ENCODE measurements around the gene NIPAL3.
A peak's percentile ranks its signal among the peaks of the same experiment; 100 is the strongest.

Gene NIPAL3

GRCh38 chr1:24501371-24502064 lies 85.9 kb downstream of the NIPAL3 start:
- peak; percentile 57 for DNase-seq
- Histone ChIP-seq H3K4me1 (ENCODE audit: control insufficient read depth, low read depth, low read length) (peaks cover 10% of the 10 kb centered on the region), H3K9ac (ENCODE audit: low read length) (peak overlapping the region; percentile 86), H3K36me3 (ENCODE audit: control insufficient read depth, insufficient read depth, low read length) (no peaks in the 10 kb centered on the region), H3K79me1 (ENCODE audit: low read length) (peaks cover 2% of the 10 kb centered on the region), H4K8ac (ENCODE audit: low read depth, low read length) (no peak overlapping the region), H3K4ac (ENCODE audit: low read depth, low read length) (no peak overlapping the region), H3K23ac (ENCODE audit: low read length) (peak overlapping the region; percentile 99), H3K4me3 (ENCODE audit: low read length) (peak overlapping the region; percentile 79), H2AK5ac (ENCODE audit: low read length) (peak overlapping the region; percentile 81), H2BK5ac (ENCODE audit: low read length) (peak overlapping the region; percentile 57), H3K79me2 (ENCODE audit: control insufficient read depth, insufficient read depth, low read length) (no peaks in the 10 kb centered on the region), H3K18ac (ENCODE audit: low read length) (no peak overlapping the region), H2BK120ac (ENCODE audit: low read depth, low read length) (no peak overlapping the region), H3K27ac (ENCODE audit: low read depth, low read length) (no peak overlapping the region), H2BK15ac (replicated peaks; ENCODE audit: low read depth) (no peak overlapping the region), H4K5ac (ENCODE audit: low read length) (peak overlapping the region; percentile 68), H3K27me3 (ENCODE audit: insufficient read depth, low read length, poor library complexity) (no peaks in the 10 kb centered on the region), H3K4me2 (ENCODE audit: low read length) (peak overlapping the region; percentile 76), H3K56ac (ENCODE audit: low read length) (peak overlapping the region; percentile 95)
- WGBS (ENCODE audit: extremely low coverage, insufficient coverage, low lambda C conversion rate) = no CpG with 5 or more reads among the region's 16 CpGs

GRCh38 chr1:24502065-24502708 lies 86.6 kb downstream of the NIPAL3 start:
- Histone ChIP-seq H3K18ac (ENCODE audit: low read length) (peak overlapping the region; percentile 95), H3K56ac (ENCODE audit: low read length) (peak overlapping the region; percentile 95), H3K4me3 (ENCODE audit: low read length) (peak overlapping the region; percentile 79), H3K4me2 (ENCODE audit: low read length) (peak overlapping the region; percentile 76), H3K79me1 (ENCODE audit: low read length) (peaks cover 2% of the 10 kb centered on the region), H3K4ac (ENCODE audit: low read depth, low read length) (peak overlapping the region; percentile 92), H2BK5ac (ENCODE audit: low read length) (peak overlapping the region; percentile 57), H3K4me1 (ENCODE audit: control insufficient read depth, low read depth, low read length) (peaks cover 13% of the 10 kb centered on the region), H2BK120ac (ENCODE audit: low read depth, low read length) (peak overlapping the region; percentile 47), H2AK5ac (ENCODE audit: low read length) (peak overlapping the region; percentile 81), H3K23ac (ENCODE audit: low read length) (peak overlapping the region; percentile 90), H3K27me3 (ENCODE audit: insufficient read depth, low read length, poor library complexity) (no peaks in the 10 kb centered on the region), H3K9ac (ENCODE audit: low read length) (peak overlapping the region; percentile 86), H3K36me3 (ENCODE audit: control insufficient read depth, insufficient read depth, low read length) (no peaks in the 10 kb centered on the region), H4K8ac (ENCODE audit: low read depth, low read length) (peak overlapping the region; percentile 87), H3K27ac (ENCODE audit: low read depth, low read length) (peak overlapping the region; percentile 74), H2BK15ac (replicated peaks; ENCODE audit: low read depth) (no peak overlapping the region), H3K79me2 (ENCODE audit: control insufficient read depth, insufficient read depth, low read length) (no peaks in the 10 kb centered on the region), H4K5ac (ENCODE audit: low read length) (peak overlapping the region; percentile 68)
- DNase-seq = peak; percentile 68
- WGBS (ENCODE audit: extremely low coverage, insufficient coverage, low lambda C conversion rate) = no CpG with 5 or more reads among the region's 39 CpGs

- Histone ChIP-seq H2BK120ac (ENCODE audit: low read depth, low read length) (peak within 1 kb of the TSS; percentile 47), H2BK5ac (ENCODE audit: low read length) (peak within 1 kb of the TSS; percentile 57), H3K27ac (ENCODE audit: low read depth, low read length) (peak within 1 kb of the TSS; percentile 74), H4K8ac (ENCODE audit: low read depth, low read length) (peak within 1 kb of the TSS; percentile 87), H3K27me3 (ENCODE audit: insufficient read depth, low read length, poor library complexity) (no peaks in the 10 kb centered on the region), H3K36me3 (ENCODE audit: control insufficient read depth, insufficient read depth, low read length) (no peaks in the 10 kb centered on the region), H3K4me3 (ENCODE audit: low read length) (peak within 1 kb of the TSS; percentile 79), H3K4ac (ENCODE audit: low read depth, low read length) (peak within 1 kb of the TSS; percentile 92), H4K5ac (ENCODE audit: low read length) (peak within 1 kb of the TSS; percentile 68), H3K18ac (ENCODE audit: low read length) (peak within 1 kb of the TSS; percentile 95), H3K79me2 (ENCODE audit: control insufficient read depth, insufficient read depth, low read length) (no peaks in the 10 kb centered on the region), H3K79me1 (ENCODE audit: low read length) (peaks cover 2% of the 10 kb centered on the region), H3K9ac (ENCODE audit: low read length) (peak within 1 kb of the TSS; percentile 86), H2BK15ac (replicated peaks; ENCODE audit: low read depth) (no peak within 1 kb of the TSS), H3K4me1 (ENCODE audit: control insufficient read depth, low read depth, low read length) (peaks cover 16% of the 10 kb centered on the region), H3K4me2 (ENCODE audit: low read length) (peak within 1 kb of the TSS; percentile 76), H3K23ac (ENCODE audit: low read length) (peak within 1 kb of the TSS; percentile 99), H3K56ac (ENCODE audit: low read length) (peak within 1 kb of the TSS; percentile 95), H2AK5ac (ENCODE audit: low read length) (peak within 1 kb of the TSS; percentile 81)
- WGBS (ENCODE audit: extremely low coverage, insufficient coverage, low lambda C conversion rate) = no CpG with 5 or more reads among the region's 53 CpGs
- DNase-seq = peak; percentile 95
Measured at GRCh38 chr1:24502709-24503058, 87.1 kb downstream of the NIPAL3 start, which contains the start of gene RCAN3. Gene RCAN3, plus strand, starts transcription at chr1:24502836. Its CDS starts 11,537 bp downstream, at chr1:24514373.

- peak overlapping the region; percentile 68 for H3K9ac ChIP-seq (ENCODE audit: low read length)
- no CpG with 5 or more reads among the region's 53 CpGs for WGBS (ENCODE audit: extremely low coverage, insufficient coverage, low lambda C conversion rate)
Measured at GRCh38 chr1:24503059-24503751, 87.6 kb downstream of the NIPAL3 start.

GRCh38 chr1:24503870-24504523 lies 88.4 kb downstream of the NIPAL3 start:
- H3K9ac ChIP-seq (ENCODE audit: low read length) = peak overlapping the region; percentile 68
- WGBS (ENCODE audit: extremely low coverage, insufficient coverage, low lambda C conversion rate) = no CpG with 5 or more reads among the region's 7 CpGs
- H4K8ac ChIP-seq (ENCODE audit: low read depth, low read length) = no peak overlapping the region
- no peaks in the 10 kb centered on the region for H3K27me3 ChIP-seq (ENCODE audit: insufficient read depth, low read length, poor library complexity)
- no peak for DNase-seq
- H2AK5ac ChIP-seq (ENCODE audit: low read length) = no peak overlapping the region
- H3K4me2 ChIP-seq (ENCODE audit: low read length) = no peak overlapping the region
- no peak overlapping the region for H3K4ac ChIP-seq (ENCODE audit: low read depth, low read length)
- peak overlapping the region; percentile 80 for H3K56ac ChIP-seq (ENCODE audit: low read length)
- peaks cover 4% of the 10 kb centered on the region for H3K79me1 ChIP-seq (ENCODE audit: low read length)
- no peak overlapping the region for H3K27ac ChIP-seq (ENCODE audit: low read depth, low read length)
- no peak overlapping the region for H3K4me3 ChIP-seq (ENCODE audit: low read length)
- H4K5ac ChIP-seq (ENCODE audit: low read length) = no peak overlapping the region
- H2BK120ac ChIP-seq (ENCODE audit: low read depth, low read length) = no peak overlapping the region
- no peak overlapping the region for H2BK15ac ChIP-seq (replicated peaks; ENCODE audit: low read depth)
- H3K18ac ChIP-seq (ENCODE audit: low read length) = no peak overlapping the region
- H3K36me3 ChIP-seq (ENCODE audit: control insufficient read depth, insufficient read depth, low read length) = no peaks in the 10 kb centered on the region
- no peaks in the 10 kb centered on the region for H3K79me2 ChIP-seq (ENCODE audit: control insufficient read depth, insufficient read depth, low read length)
- no peak overlapping the region for H2BK5ac ChIP-seq (ENCODE audit: low read length)
- H3K23ac ChIP-seq (ENCODE audit: low read length) = no peak overlapping the region
- H3K4me1 ChIP-seq (ENCODE audit: control insufficient read depth, low read depth, low read length) = peaks cover 17% of the 10 kb centered on the region

More at GRCh38 chr1:24503059-24503751, 87.6 kb downstream of the NIPAL3 start:
- Histone ChIP-seq H3K27me3 (ENCODE audit: insufficient read depth, low read length, poor library complexity) (no peaks in the 10 kb centered on the region), H3K27ac (ENCODE audit: low read depth, low read length) (peak overlapping the region; percentile 48), H3K56ac (ENCODE audit: low read length) (peak overlapping the region; percentile 85), H3K79me1 (ENCODE audit: low read length) (peaks cover 2% of the 10 kb centered on the region), H4K5ac (ENCODE audit: low read length) (no peak overlapping the region), H3K23ac (ENCODE audit: low read length) (no peak overlapping the region), H3K36me3 (ENCODE audit: control insufficient read depth, insufficient read depth, low read length) (no peaks in the 10 kb centered on the region), H3K18ac (ENCODE audit: low read length) (peak overlapping the region; percentile 24), H4K8ac (ENCODE audit: low read depth, low read length) (no peak overlapping the region), H3K4me1 (ENCODE audit: control insufficient read depth, low read depth, low read length) (peaks cover 17% of the 10 kb centered on the region), H3K4me3 (ENCODE audit: low read length) (peak overlapping the region; percentile 16), H2BK120ac (ENCODE audit: low read depth, low read length) (peak overlapping the region; percentile 4), H3K4ac (ENCODE audit: low read depth, low read length) (no peak overlapping the region), H2BK5ac (ENCODE audit: low read length) (no peak overlapping the region), H3K79me2 (ENCODE audit: control insufficient read depth, insufficient read depth, low read length) (no peaks in the 10 kb centered on the region), H2AK5ac (ENCODE audit: low read length) (no peak overlapping the region), H3K4me2 (ENCODE audit: low read length) (peak overlapping the region; percentile 29), H2BK15ac (replicated peaks; ENCODE audit: low read depth) (no peak overlapping the region)
- DNase-seq = no peak
